NCI-H82 treated with DMSO at 0.1 percent for 48 hours (cell line): ENCODE results near the gene STK39.
"Not testable (repeated sequence)": the region's sequence is repeated elsewhere in the genome, so short reads cannot be mapped to it uniquely, and the experiment has no call there.

Experiments
- DNase-seq: peaks from one replicate; lab custom pipeline; 2025; ENCODE audit not compliant: unreplicated experiment; lab: John Stamatoyannopoulos, UW

Gene STK39

DNA sequence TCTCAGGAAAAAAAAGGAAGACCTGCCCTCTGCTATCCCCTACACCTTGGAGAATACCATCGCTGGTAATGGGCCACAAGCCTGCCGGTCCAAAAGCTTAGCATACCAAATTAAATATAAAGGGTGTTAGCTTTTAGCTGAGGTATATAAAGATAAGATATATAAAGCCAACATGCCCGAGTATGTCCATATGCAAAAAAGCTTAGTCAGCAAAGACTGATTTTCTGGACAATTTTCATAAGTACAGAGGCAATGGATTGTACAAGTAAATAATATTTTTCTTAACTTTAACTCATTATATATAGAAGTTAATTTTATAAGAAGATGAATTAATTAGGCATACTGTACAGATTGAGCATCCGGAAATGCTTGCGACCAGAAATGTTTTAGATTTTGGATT is 106.5 kb downstream of the STK39 start:
- DNase-seq: no peak

DNA sequence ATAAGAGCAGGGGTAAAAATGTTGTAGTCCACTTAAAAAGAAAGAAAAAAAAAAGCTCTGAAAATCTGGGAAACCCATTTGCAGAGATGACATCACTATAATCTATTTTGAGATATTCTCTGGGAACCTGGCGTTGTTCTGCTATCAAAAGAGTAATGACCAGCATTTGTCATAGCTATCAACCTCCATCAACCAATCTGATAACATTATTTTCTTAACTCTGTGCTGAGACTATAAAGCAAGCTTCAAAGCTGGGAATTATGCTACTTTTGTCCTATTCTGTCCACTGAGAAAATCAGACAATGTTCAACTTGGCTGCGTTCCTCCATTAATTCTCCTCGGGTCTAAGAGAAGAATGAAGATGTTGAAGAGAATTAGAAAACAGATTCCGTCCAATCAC is 107.5 kb downstream of the STK39 start:
- no peak for DNase-seq

DNA sequence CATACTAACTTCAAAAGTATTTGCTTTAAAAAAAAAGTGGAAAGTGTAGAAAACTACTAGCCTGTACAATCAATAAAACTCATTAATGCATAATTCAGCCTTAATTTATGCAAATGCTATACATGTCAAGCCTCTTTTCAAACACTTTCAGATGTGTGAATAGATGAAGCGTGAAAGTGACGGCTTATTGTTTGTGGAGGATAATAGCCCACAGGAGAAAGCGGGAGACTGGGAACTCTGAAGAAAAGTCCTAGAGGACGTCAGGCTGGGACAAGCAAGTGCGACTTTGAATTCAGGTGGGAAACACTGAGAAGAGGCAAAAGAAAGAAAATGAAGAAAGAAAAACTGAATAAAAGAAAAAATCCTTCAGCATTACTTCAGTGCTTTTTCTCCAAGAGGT is 108.5 kb downstream of the STK39 start:
- DNase-seq: no peak

DNA sequence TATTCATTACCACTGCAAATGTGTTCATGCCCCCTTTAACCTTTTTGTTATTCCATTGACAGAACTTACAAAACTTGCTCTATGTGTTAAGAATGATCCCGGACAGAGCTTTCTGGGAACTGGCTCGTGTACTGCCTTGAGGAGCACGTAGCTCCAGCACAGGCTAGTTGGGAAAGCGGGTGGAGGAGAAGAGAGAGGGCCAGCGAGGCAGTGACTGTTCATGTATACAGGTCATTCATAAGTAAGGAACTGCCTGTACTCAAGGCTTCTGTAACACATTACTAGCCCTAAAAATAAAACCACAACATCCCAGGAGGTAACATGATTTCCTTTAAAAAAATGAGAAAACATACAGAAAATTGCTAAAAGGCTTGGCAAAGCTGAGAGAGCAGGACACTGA is 109.0 kb downstream of the STK39 start:
- DNase-seq: no peak

DNA sequence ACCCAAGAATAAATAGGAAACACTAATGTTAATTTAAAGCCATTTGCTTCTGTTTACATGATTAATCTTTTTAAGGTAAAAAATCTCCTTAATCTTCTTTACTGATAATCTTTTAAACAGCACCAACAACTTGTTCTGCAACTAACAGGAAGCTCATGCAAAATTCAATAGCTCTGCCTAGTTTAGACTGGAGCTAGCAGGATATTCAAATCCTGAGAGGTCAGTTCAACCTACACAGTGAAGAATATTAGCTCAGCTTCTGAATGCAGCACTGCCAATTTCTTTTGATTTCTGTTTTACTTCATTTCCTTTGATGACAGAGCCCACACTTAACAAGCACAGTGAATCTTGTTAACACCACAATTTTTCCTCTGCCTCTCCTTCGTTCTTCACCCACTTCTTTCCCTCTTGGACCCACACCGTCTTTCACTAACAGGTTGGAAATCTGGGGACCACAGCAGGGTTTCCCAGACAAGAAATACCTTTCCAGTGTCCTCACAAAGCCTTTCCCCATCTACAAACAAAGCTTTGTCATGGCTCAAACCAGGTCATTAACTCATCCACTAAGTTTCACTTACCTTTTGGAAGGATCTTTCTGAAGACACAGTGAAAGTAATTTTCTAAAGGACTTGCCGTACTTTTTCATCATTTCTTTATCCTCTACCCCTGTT is 109.8 kb downstream of the STK39 start:
- DNase-seq: no peak

DNA sequence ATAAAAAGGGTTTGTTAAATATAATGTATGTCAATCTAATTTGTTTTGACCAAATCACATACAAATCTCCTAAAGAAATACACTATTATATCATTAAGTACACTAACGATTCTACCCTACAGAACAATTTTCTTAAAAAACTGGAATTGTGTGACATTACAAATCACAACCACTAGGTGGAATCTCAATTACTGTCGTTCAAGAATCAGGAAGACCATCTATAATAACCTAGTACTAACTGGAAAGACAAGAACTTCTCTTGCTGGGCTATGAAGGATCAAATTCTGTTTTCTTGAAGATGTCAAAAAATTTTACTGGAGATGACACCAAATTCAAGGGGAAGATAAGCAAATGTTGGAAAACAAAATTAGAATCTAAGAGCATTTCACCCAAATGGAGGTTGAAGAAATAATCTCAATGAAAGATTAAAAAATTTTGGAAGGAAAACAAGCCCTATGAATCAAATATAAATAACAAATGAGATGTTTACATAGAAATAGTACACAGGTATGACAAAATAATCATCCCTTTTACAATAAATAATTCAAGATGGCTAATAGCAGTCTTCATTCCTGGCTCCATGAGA is 110.9 kb downstream of the STK39 start:
- DNase-seq: peak; percentile 18

DNA sequence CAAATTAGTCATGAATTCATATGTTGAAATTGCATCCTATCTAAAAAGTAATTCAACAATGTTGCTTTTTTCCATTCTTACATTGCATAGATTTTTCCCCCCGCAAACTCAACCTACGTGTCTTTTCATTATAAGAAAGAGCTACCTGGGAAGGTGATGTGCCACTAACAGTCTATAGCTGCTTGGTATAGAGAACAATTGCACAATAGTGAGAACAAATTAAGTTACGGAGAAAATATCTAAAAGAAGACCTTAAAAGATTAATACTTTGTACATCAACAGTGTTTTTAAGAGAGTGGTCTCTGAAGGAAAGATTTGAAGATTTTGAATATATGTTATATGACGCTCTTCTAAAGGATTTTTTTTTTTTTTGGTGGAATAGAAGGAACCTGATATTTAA is 111.8 kb downstream of the STK39 start:
- DNase-seq: no peak

DNA sequence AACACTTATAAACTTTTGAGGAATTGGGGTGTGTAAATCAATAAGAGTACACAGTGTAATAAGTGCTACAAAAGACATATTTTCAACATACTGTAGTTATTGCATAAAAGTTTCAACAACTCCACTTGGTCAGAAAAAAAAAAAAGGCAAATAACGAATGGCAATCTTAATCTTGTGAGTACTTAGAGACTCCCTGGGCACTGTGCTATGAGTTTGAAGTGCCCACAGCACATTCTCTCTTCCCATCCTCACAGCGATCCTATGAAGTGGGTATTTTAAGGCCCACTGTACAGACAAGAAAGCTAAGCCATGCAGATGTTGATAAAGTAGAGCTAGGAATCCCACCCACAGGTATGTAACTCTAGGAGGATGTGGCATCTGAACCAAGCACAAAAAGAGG is 112.3 kb downstream of the STK39 start:
- DNase-seq: no peak

DNA sequence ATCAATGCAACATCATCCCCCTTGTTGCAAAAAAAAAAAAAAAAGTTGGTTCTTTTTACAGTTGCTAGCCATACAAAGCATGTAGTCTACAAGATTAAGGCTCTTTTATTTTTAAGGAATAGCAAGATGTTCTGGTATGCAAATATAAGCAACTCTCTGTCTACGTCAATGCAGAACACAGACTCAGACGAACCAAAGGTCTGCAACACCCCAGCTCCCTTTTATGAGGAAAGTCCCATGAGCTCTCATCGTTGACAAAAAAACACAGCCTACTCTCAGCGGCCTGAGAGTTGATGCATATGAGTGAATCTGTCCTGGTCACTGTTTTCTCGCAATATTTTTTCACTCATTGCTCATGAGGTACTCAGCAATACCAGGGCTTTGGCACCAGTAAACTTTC is 112.9 kb downstream of the STK39 start:
- no peak for DNase-seq

DNA sequence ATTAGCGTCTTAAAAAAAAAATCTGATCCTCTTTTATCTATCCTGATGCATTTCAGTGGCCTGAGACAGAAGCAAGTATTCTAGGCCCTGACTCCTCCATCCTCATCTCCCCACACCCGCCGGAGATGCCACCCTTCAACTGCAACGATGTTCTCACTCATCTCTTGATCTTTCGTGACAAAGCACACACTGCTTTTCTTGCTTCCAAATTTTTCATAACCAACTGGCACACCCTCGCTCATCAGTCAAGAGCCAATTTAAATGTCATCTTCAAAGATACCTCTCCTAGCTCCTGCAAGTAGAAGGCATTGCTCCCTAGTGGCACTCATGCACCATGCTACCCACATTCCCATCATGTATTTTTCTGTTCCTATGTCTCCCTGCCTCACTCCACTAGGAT is 115.0 kb downstream of the STK39 start:
- DNase-seq: no peak

DNA sequence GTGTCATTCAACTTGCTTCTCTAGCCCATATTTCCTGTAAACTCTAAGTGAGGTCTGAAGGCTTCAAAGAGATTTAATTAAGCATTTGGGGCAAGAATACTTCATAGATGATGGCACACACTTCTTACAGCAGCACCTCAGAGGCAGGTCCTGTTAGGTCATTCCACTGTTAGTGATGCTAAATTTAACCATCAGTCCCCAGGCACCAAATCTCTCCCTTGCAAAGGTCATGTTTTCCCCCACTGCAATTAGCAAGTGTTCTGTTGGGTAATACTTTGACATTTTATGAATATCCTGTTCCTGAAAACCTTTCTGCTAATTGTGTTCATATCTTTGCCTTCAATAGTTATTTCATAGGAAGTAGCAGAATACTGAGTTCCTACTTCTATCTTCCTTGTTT is 117.0 kb downstream of the STK39 start:
- no peak for DNase-seq

DNA sequence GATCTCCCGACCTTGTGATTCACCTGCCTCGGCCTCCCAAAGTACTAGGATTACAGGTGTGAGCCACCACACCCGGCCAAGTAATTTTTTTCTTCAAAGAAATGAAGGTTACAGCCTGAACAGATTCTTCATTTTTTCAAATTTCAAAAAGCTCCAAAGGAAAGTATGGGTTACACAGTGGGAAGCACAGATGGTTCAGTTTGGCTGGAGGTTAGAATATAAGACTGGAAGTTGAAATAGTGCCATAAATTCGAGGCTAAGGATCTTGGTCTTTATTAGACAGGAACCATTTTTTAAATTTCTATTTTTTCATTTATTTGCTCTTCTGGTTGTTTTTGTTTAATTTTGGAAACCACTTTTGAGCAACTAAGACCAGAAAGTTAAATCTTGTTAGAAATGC is 120.0 kb downstream of the STK39 start:
- DNase-seq: no peak

DNA sequence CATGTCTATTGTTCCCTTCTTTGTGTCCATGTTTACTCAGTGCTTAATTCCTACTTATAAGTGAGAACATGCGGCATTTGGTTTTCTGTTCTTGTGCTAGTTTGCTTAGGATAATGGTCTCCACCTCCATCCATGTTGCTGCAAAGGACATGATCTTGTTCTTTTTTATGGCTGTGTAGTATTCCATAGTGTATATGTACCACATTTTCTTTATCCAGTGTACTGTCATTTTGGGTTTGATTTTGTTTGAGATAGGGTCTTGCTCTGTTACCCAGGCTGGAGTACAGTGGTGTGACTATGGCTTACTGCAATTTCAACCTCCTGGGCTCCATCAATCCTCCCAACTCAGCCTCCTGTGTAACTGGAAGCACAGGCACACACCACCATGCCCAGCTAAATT is 125.2 kb downstream of the STK39 start:
- not testable (repeated sequence) for DNase-seq

DNA sequence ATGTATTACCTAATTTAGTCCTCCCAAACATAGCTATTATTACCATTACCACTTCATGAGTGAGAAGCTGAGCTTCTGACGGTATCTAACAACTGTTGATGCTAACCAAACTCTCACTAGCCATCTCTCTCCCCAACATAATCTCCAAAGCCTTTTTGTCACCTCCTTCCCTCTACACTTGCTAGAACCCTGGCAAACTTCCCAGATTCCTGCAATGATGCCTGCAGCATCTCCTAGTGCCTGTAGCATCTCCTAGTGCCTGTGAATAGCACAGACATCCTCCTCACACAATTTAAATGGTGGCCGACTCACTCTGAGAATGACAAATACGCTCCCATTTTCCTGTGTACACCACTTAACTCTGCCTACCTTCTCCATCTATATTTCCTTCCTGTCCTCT is 126.7 kb downstream of the STK39 start:
- no peak for DNase-seq

DNA sequence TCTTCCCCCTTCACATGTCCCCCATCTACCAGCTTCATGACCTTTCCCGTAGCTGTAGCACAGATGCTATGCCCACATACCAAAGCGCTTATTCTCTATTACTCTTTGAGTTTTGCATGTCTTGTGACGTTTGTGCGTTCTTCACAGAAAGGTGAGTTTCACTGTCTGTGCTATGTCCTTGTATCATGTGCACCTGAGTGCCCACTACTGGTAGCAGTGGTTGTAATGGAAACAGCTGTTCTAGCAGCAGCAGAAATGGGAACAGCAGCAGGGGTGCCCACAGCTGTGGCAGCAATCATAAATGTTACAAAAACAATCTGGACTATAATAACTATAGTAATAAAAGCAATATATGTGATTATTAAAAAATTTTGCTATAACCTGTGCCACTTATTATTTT is 127.1 kb downstream of the STK39 start:
- no peak for DNase-seq

DNA sequence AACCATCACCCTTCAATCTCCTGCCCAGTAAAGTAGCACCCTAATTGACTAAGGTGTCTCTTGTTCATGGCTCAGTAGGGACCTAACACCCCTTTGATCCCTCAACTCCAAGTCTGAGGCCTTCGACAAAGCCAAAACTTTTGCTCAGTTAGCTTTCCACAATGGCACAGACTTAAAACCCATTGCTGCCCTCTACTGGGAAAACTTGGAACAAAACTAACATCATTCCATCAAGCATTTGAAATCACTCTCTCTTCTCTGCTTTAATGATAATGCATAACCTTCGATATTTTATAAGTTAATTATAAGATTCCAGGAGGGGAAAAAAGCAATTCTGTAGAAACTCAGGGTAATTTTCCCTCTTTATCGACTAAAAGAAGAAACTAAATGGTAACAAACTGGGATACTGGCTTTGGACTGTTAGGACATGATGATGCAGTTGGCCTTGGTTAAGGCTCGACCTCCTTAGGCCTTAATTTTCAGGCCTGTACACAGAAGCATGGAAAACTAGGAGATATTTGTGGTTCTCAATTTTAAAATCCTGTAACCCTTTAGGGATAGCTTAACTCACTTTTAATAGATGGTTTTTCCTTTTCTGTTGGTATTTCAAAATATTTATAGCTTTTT is 127.8 kb downstream of the STK39 start:
- peak; percentile 63 for DNase-seq

DNA sequence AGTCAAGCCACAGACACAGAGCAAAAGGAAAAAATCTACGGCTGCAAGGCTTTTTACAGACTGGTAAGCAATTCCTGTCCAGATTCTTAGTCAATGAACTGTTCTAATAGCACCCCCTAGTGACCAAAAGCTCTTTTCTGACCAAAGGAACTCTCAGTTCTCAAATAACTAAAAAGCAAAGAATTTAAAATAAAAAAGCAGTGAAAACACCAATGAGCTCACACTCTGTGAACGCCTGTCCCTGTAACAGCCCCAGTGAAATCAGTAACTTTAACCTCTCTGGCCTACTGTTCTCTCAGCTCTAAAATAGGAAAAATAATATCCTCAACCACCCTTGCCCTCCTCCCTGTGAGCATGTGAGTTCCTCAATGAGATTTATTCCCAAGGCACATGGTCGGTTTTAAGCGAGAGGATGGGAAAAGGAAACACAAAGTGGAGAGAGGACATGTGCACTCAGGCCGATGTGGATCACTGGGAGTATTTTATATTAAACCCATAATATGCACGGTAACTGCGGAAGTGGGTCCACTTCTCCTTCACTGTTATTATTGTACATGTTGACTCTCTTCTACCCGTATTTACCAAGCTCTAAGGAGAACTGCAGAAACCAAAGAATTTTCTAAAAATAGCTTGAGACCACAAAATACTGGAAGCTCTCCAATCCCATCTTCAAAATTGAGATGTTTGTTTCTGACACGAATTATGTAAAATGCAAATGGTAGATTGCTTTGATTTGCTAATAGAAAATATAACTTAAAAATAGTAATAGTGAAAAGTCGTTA is 128.5 kb downstream of the STK39 start:
- DNase-seq: peak; percentile 85

DNA sequence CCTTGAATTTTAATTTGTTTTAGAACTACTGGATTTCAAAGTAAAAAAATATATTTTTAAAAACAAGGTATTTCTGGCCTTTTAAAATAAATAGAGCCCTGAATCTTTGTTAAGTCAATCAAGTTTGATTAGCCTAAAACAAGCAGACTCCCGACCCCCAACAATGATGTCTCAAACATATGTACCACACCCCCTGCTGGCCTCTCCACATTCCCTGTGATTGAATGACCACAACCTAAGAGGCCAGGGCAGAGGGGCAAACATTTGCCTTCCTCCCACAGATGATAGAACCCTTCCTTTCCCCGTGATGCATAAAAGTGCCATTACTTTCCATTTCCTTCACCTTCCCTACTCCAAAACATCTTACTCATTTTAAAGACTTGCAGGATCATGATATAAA is 130.9 kb downstream of the STK39 start:
- peak; percentile 27 for DNase-seq

DNA sequence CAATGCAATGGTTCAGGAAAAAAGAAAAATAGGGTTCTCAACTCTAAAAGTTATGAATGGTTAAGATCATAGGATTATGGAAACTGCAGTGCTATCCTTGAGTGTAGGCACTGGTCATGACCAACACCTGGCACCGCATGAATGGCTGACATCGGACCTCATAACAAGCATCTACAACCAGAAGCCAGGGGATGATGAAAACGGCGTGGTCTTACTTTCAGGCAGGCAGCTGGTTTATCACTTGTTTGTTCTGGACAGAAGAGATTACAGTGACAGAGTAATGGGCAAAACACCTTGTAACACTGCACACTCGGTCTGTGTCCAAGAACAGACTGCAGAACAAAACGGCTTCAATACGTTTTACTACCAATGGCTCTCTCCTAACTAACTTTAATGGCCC is 132.8 kb downstream of the STK39 start:
- DNase-seq: peak; percentile 95

DNA sequence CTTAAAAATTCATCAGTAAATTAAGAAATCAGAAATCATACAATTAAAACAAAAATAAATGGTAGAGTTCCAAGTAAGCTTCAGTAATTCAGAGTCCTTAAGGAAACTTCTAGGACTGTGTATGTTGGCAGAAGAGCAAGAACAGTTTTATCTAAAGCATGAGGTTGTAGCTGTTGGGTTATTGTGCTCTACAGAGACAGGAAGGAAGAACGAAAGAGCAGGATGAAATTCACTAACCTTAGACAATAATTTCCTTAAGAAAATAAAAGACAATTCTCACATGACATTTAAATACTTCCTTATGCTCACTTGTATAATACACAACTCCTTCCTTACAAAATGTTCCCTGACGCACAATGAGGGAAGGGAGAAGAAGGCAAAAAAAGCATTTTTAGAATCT is 133.4 kb downstream of the STK39 start:
- no peak for DNase-seq

DNA sequence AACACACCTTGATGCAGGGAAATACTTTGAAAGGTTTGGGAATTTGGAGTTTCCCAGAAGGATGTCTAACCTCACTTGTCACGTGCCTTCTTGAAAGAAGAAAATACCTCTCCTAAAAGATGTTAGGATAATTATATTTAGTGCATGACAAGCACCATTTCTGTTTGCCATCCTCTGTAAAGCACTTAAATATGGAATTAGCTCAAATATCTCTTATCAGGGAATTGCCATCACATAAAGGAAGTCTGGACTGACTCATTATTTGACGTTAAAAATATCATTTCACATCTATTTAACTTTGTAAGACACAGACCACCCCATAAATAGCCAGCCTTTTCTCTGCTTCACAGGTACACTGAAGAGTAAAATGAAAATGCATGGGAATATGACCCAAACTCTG is 140.1 kb downstream of the STK39 start:
- DNase-seq: no peak

DNA sequence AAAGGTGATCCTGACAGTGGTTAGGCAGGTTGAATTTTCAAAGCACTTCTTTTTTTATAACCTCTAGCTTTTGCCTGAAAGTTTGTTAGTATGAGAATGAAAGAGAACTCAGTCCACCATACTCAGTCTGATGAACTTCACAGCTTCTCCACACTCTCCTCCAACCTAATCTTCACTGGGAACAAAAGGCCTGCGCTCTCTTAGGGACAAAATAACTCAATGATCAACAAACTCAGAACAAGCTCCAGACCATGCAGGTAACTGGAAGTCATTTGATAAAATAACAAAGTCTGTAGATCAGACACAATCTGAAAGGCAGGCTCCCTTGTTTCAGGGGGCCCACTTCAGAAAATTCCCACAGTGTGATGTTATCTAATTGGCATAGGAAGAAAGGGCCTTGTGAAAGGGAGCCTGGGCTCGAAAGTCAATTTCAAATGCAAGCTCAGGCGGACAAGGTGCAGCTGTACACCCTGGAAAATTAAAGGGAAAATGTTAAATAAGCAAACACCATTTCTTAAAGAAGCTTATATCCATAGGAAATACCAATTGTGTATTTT is 142.2 kb downstream of the STK39 start:
- DNase-seq: no peak
